Liver (tissue), 9 donors: Measurements from ENCODE around the gene ADCYAP1. TPM values are rescaled to one million over a fixed set of nuclear protein-coding genes. Genes with fewer than 3 reads are reported as not detected.

ENCODE experiments used
- DNase-seq: peaks from one replicate; pipeline ENCODE4 v3.0.0-alpha.2; 2017; ENCODE audit warnings: low spot score
- H3K27ac ChIP-seq, 2 donors: one replicate each; pipeline ENCODE4 v1.7.0; 2013; ENCODE audit warnings: inconsistent platforms in 2 of 2, low read length in 2 of 2, control low read depth in 1 of 2, low read depth in 1 of 2, mild to moderate bottlenecking in 1 of 2
- H3K27me3 ChIP-seq, 4 donors: one replicate each; pipeline versions ENCODE4 v1.6.1 to v1.7.0; 2013; ENCODE audit warnings: low read length in 3 of 4, inconsistent platforms in 1 of 4, mild to moderate bottlenecking in 1 of 4, moderate library complexity in 1 of 4; ENCODE audit not compliant: control insufficient read depth in 4 of 4, insufficient read depth in 4 of 4
- H3K36me3 ChIP-seq, 4 donors: one replicate each; pipeline versions ENCODE4 v1.6.1 to v1.7.0; 2013; ENCODE audit warnings: low read length in 3 of 4, mild to moderate bottlenecking in 3 of 4, low read depth in 1 of 4, moderate library complexity in 1 of 4; ENCODE audit not compliant: control insufficient read depth in 4 of 4, insufficient read depth in 3 of 4
- H3K4me1 ChIP-seq, 4 donors: one replicate each; pipeline versions ENCODE4 v1.6.1 to v1.7.0; 2013; ENCODE audit warnings: low read length in 3 of 4, mild to moderate bottlenecking in 3 of 4, moderate library complexity in 1 of 4; ENCODE audit not compliant: control insufficient read depth in 4 of 4, insufficient read depth in 4 of 4
- H3K4me3 ChIP-seq, 3 donors: one replicate each; pipeline versions ENCODE4 v1.6.1 to v1.7.0; 2013; ENCODE audit warnings: low read length in 3 of 3, control low read depth in 1 of 3, low read depth in 1 of 3, mild to moderate bottlenecking in 1 of 3
- H3K9ac ChIP-seq, 2 donors: one replicate each; pipeline ENCODE4 v1.7.0; 2013; ENCODE audit warnings: low read length in 2 of 2, mild to moderate bottlenecking in 2 of 2, moderate library complexity in 2 of 2, control low read depth in 1 of 2, low read depth in 1 of 2
- H3K9me3 ChIP-seq, 4 donors: one replicate each; pipeline versions ENCODE4 v1.6.1 to v1.7.0; 2013; ENCODE audit warnings: low read length in 3 of 4; ENCODE audit not compliant: control insufficient read depth in 4 of 4
- ATF3 ChIP-seq: IDR thresholded peaks from 2 replicates; pipeline ENCODE4 v1.6.1; 2016; ENCODE audit warnings: antibody characterized with exemption
- CTCF ChIP-seq: fragments of 150-350 bp; IDR thresholded peaks from 2 replicates; pipeline ENCODE4 v1.5.1; 2017; ENCODE audit warnings: improper control_type of control experiment, low read depth, low read length; ENCODE audit not compliant: missing input control
- EGR1 ChIP-seq, 2 donors: IDR thresholded peaks; 2 replicates each; pipeline ENCODE4 v1.6.1; 2016 to 2018; ENCODE audit warnings: antibody characterized with exemption in 2 of 2, low read depth in 2 of 2
- FOXA2 ChIP-seq: IDR thresholded peaks from 2 replicates; pipeline ENCODE4 v1.6.1; 2016; ENCODE audit warnings: antibody characterized with exemption
- GABPA ChIP-seq, 2 donors: IDR thresholded peaks in 1 of 2; conservative IDR thresholded peaks in 1 of 2; 2 replicates each; pipeline ENCODE4 v1.6.1; 2016; ENCODE audit warnings: antibody characterized with exemption in 2 of 2, mild to moderate bottlenecking in 1 of 2, moderate library complexity in 1 of 2
- HNF4G ChIP-seq: IDR thresholded peaks from 2 replicates; pipeline ENCODE4 v1.6.1; 2016; ENCODE audit warnings: antibody characterized with exemption
- JUND ChIP-seq, 2 donors: IDR thresholded peaks; 2 replicates each; pipeline ENCODE4 v1.6.1; 2016; ENCODE audit warnings: antibody characterized with exemption in 2 of 2
- MAX ChIP-seq: IDR thresholded peaks from 2 replicates; pipeline ENCODE4 v1.6.1; 2016; ENCODE audit warnings: antibody characterized with exemption
- NR2F2 ChIP-seq: IDR thresholded peaks from 2 replicates; pipeline ENCODE4 v1.6.1; 2016; ENCODE audit warnings: antibody characterized with exemption
- RAD21 ChIP-seq, 2 donors: IDR thresholded peaks; 2 replicates each; pipeline ENCODE4 v1.6.1; 2016; ENCODE audit warnings: antibody characterized with exemption in 2 of 2, mild to moderate bottlenecking in 2 of 2
- RXRA ChIP-seq, 2 donors: IDR thresholded peaks; 2 replicates each; pipeline ENCODE4 v1.6.1; 2017 to 2018; ENCODE audit warnings: antibody characterized with exemption in 2 of 2, mild to moderate bottlenecking in 1 of 2
- SP1 ChIP-seq: IDR thresholded peaks from 2 replicates; pipeline ENCODE4 v1.6.1; 2018; ENCODE audit warnings: antibody characterized with exemption, mild to moderate bottlenecking
- TAF1 ChIP-seq: conservative IDR thresholded peaks from 2 replicates; pipeline ENCODE4 v1.6.1; 2016; ENCODE audit warnings: antibody characterized with exemption, mild to moderate bottlenecking
- YY1 ChIP-seq: IDR thresholded peaks from 2 replicates; pipeline ENCODE4 v1.6.1; 2016; ENCODE audit warnings: antibody characterized with exemption, mild to moderate bottlenecking
- ZBTB33 ChIP-seq: IDR thresholded peaks from 2 replicates; pipeline ENCODE4 v1.6.1; 2016; ENCODE audit warnings: antibody characterized with exemption
- WGBS: extraction: QIAGEN DNeasy Blood & Tissue Kit; methylation state at CpG from one replicate; pipeline ENCODE4 v1.1.7; 2013; 5-methylcytosine and 5-hydroxymethylcytosine counted together
- polyA plus RNA-seq, 2 donors: library from polyadenylated mRNA; stranded (reverse) in 1 of 2; unstranded in 1 of 2; fragments of 200-250 nt in 1 of 2; fragments of >200 nt in 1 of 2; fragmentation: Nextera tagmentation in 1 of 2; extraction: Ambion mirVana in 1 of 2; gene quantifications; one replicate each; pipeline versions ENCODE4 v1.2.1 to v1.2.3, GENCODE V29; 2013 to 2015
- total RNA-seq, 2 donors: library from RNA; depleted of rRNA; stranded (reverse); fragments of >200 nt; gene quantifications; one replicate each; pipeline ENCODE4 v1.2.3, GENCODE V29; 2014
- donor health status: healthy.
- donor health status: healthy.
- donor health status: healthy.
- donor health status: healthy.
- donor health status: healthy.

Gene ADCYAP1
- total and polyA plus RNA-seq, 4 donors: 0.02 to 0.08 TPM; not detected in 2

DNA sequence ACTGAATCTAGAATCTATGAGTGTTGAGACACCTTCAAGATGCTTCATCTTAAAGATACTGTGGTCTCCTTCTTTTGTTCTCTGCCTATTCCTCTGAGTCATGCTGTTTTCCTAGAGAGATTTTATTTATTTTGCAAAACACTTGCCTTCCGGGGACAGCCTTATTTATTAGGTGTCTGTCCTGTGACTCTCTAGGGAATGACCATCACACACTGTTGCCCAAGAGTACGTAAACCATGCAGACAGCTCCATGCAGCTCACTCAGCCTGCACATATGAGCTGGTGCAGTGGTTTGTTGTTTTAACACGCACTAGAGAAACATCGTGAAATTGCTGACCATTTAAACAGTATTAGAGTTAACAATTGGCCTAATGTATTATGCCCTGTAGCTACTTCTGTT is 12.4 kb upstream of the ADCYAP1 start:
- TF ChIP-seq MAX: no peak
- no peak for TF ChIP-seq JUND (IDR thresholded peaks at IDR 0.05)
- no peak for TF ChIP-seq FOXA2
- TF ChIP-seq RXRA (IDR thresholded peaks at IDR 0.05): no peak
- no peak for TF ChIP-seq EGR1 (IDR thresholded peaks at IDR 0.05; ENCODE audit: low read depth in 2 of 2)
- TF ChIP-seq ZBTB33: no peak
- H3K9me3 ChIP-seq: no peaks in the 10 kb centered on the region

DNA sequence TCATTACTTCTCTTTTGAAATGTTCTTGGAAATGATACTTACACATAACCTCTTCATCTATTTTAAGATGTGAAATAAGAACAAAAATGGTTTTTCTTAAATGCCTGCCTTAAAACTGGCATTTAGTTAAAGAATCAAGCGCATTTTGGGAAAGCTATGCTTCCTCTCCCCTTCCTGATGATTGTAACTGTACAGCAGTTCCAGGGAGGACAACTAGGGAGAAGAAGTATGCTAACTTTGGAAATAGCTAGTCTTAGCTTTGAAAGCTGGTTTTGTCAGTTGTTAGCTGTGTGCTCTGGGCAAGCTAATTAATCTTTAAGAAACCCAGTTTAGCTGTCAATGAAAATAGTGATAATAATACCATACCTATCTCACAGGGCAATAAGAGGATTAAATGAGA is 8.4 kb upstream of the ADCYAP1 start:
- H3K36me3 ChIP-seq: no peaks in the 10 kb centered on the region
- H3K4me1 ChIP-seq: no peaks in the 10 kb centered on the region
- TF ChIP-seq YY1: no peak
- TF ChIP-seq CTCF: no peak
- no peak for TF ChIP-seq EGR1 (IDR thresholded peaks at IDR 0.05; ENCODE audit: low read depth in 2 of 2)
- TF ChIP-seq GABPA (IDR thresholded peaks at IDR 0.05 in 1 of 2, conservative IDR thresholded peaks at IDR 0.05 in 1 of 2): no peak
- TF ChIP-seq FOXA2: no peak
- no peak for TF ChIP-seq SP1
- TF ChIP-seq RAD21 (IDR thresholded peaks at IDR 0.05): no peak
- no peak overlapping the region for H3K27ac ChIP-seq
- H3K27me3 ChIP-seq: peaks cover 0 to 6% (median 1%) of the 10 kb centered on the region in 4 donors
- H3K4me3 ChIP-seq: no peak overlapping the region
- no peak for DNase-seq
- H3K9me3 ChIP-seq: no peaks in the 10 kb centered on the region
- H3K9ac ChIP-seq: no peak overlapping the region
- 72% methylated on average over 1 of the region's 1 CpG for WGBS

More for the DNA sequence above, 12.4 kb upstream of the ADCYAP1 start:
- no peak overlapping the region for H3K4me3 ChIP-seq
- H3K27ac ChIP-seq: no peak overlapping the region
- H3K9ac ChIP-seq: no peak overlapping the region
- peaks cover 0 to 3% (median 1%) of the 10 kb centered on the region in 4 donors for H3K27me3 ChIP-seq
- H3K4me1 ChIP-seq: no peaks in the 10 kb centered on the region
- WGBS: 57% methylated on average over 4 of the region's 4 CpGs
- H3K36me3 ChIP-seq: no peaks in the 10 kb centered on the region
- no peak for DNase-seq

GRCh38 chr18:901761-902160 is 2.9 kb upstream of the ADCYAP1 start:
- no peak overlapping the region for H3K27ac ChIP-seq
- H3K36me3 ChIP-seq: no peaks in the 10 kb centered on the region
- H3K9ac ChIP-seq: no peak overlapping the region
- no peak overlapping the region for H3K4me3 ChIP-seq
- H3K27me3 ChIP-seq: peaks cover 0 to 20% (median 10%) of the 10 kb centered on the region in 4 donors
- DNase-seq: no peak
- H3K9me3 ChIP-seq: peaks cover 0 to 9% (median 0%) of the 10 kb centered on the region in 4 donors
- TF ChIP-seq RXRA (IDR thresholded peaks at IDR 0.05) (no peak), HNF4G (no peak), NR2F2 (no peak), EGR1 (IDR thresholded peaks at IDR 0.05; ENCODE audit: low read depth in 2 of 2) (no peak), ATF3 (no peak), SP1 (no peak), FOXA2 (no peak), ZBTB33 (no peak), TAF1 (no peak)
- H3K4me1 ChIP-seq: peaks cover 2 to 5% (median 3%) of the 10 kb centered on the region in 4 donors
